Neural cell (in vitro differentiated cells): ENCODE data around the gene KDF1. TPM values are rescaled to one million over a fixed set of nuclear protein-coding genes. Genes with fewer than 3 reads are reported as not detected.

Experiments
- H2AFZ ChIP-seq: fragments of 200-600, 300-800 bp; sonication (generic), shearing (Covaris generic); 2 replicates; pipeline ENCODE4 v1.6.0; 2014; ENCODE audit warnings: low read depth, mild to moderate bottlenecking, antibody characterized with exemption, low read length, moderate library complexity
- H3F3A ChIP-seq: fragments of 200-600 bp; shearing (Covaris generic); 2 replicates; pipeline ENCODE4 v1.6.1; 2016; ENCODE audit warnings: mild to moderate bottlenecking, moderate library complexity, mixed read lengths, antibody characterized with exemption, low read length; ENCODE audit not compliant: insufficient read depth, poor library complexity, severe bottlenecking
- H3K27ac ChIP-seq: fragments of 200-600, 300-800 bp; sonication (generic), shearing (Covaris generic); 2 replicates; pipeline ENCODE4 v1.5.1; 2014; ENCODE audit warnings: mild to moderate bottlenecking, low read length, moderate library complexity
- H3K27me3 ChIP-seq: fragments of 300-800, 200-600 bp; sonication (generic), shearing (Covaris generic); 2 replicates; pipeline ENCODE4 v1.6.0; 2014; ENCODE audit warnings: mild to moderate bottlenecking, low read depth, low read length, moderate library complexity; ENCODE audit not compliant: insufficient read depth
- H3K36me3 ChIP-seq: fragments of 300-800, 200-600 bp; sonication (generic), shearing (Covaris generic); 2 replicates; pipeline ENCODE4 v1.5.1; 2014; ENCODE audit warnings: mild to moderate bottlenecking, antibody characterized with exemption, low read length, moderate library complexity; ENCODE audit not compliant: insufficient read depth
- H3K4me2 ChIP-seq: fragments of 300-800, 200-600 bp; sonication (generic), shearing (Covaris generic); 2 replicates; pipeline ENCODE4 v1.6.0; 2014; ENCODE audit warnings: mild to moderate bottlenecking, low read length
- H3K4me3 ChIP-seq: fragments of 300-800, 200-600 bp; sonication (generic), shearing (Covaris generic); 2 replicates; pipeline ENCODE4 v1.5.1; 2014; ENCODE audit warnings: mild to moderate bottlenecking, low read length, moderate library complexity
- H3K79me2 ChIP-seq: fragments of 200-600 bp; shearing (Covaris generic); replicated peaks from 2 replicates; pipeline ENCODE4 v1.6.0; 2014; ENCODE audit warnings: mild to moderate bottlenecking, low read length, moderate library complexity; ENCODE audit not compliant: insufficient read depth
- H3K9ac ChIP-seq: fragments of 300-800, 200-600 bp; sonication (generic), shearing (Covaris generic); 2 replicates; pipeline ENCODE4 v1.6.1; 2016; ENCODE audit warnings: mild to moderate bottlenecking, low read length, mixed read lengths
- H3K9me2 ChIP-seq: fragments of 200-600 bp; shearing (Covaris generic); 2 replicates; pipeline ENCODE4 v1.6.1; 2016; ENCODE audit warnings: mild to moderate bottlenecking, low read length, mixed read lengths; ENCODE audit not compliant: insufficient read depth
- H3K9me3 ChIP-seq: fragments of 200-600, 300-800 bp; sonication (generic), shearing (Covaris generic); 2 replicates; pipeline ENCODE4 v1.6.1; 2016; ENCODE audit warnings: mild to moderate bottlenecking, mixed run types, low read length, moderate library complexity, mixed read lengths
- H4K20me1 ChIP-seq: fragments of 200-600 bp; shearing (Covaris generic); 2 replicates; pipeline ENCODE4 v1.6.1; 2016; ENCODE audit warnings: mild to moderate bottlenecking, mixed run types; ENCODE audit not compliant: insufficient read depth
- EP300 ChIP-seq: fragments of 450-650 bp; conservative IDR thresholded peaks from 2 replicates; pipeline ENCODE4 v1.6.1; 2014; ENCODE audit warnings: antibody characterized with exemption, mild to moderate bottlenecking, moderate library complexity; ENCODE audit not compliant: poor library complexity, severe bottlenecking
- EZH2 ChIP-seq: fragments of 200-600, 300-800 bp; shearing (Covaris generic), sonication (generic); IDR thresholded peaks from 2 replicates; pipeline ENCODE4 v1.6.1; 2014; ENCODE audit warnings: antibody characterized with exemption, low read length, borderline replicate concordance, mild to moderate bottlenecking; ENCODE audit not compliant: insufficient read depth, poor library complexity, severe bottlenecking
- MXI1 ChIP-seq: fragments of 450-650 bp; conservative IDR thresholded peaks from 2 replicates; pipeline ENCODE4 v1.6.1; 2014; ENCODE audit warnings: antibody characterized with exemption, mild to moderate bottlenecking; ENCODE audit not compliant: poor library complexity, severe bottlenecking
- POLR2AphosphoS5 ChIP-seq: IDR thresholded peaks from 2 replicates; pipeline ENCODE4 v1.6.1; 2012
- RAD21 ChIP-seq: fragments of 450-650 bp; conservative IDR thresholded peaks from 2 replicates; pipeline ENCODE4 v1.6.1; 2014; ENCODE audit warnings: antibody characterized with exemption, mild to moderate bottlenecking, moderate library complexity
- SMC3 ChIP-seq: fragments of 450-650 bp; conservative IDR thresholded peaks from 2 replicates; pipeline ENCODE4 v1.6.1; 2014; ENCODE audit warnings: antibody characterized with exemption, mild to moderate bottlenecking, moderate library complexity; ENCODE audit not compliant: poor library complexity
- TAF1 ChIP-seq: IDR thresholded peaks from 2 replicates; pipeline ENCODE4 v1.6.1; 2012; ENCODE audit warnings: low read depth
- polyA plus RNA-seq: library from polyadenylated mRNA; depleted of rRNA; stranded (reverse); fragments of >200 nt; gene quantifications from 2 replicates; pipeline ENCODE4 v1.2.3, GENCODE V29; 2014
- TF ChIP-seq, protein P1 (sequence below): IDR thresholded peaks from 2 replicates; pipeline ENCODE4 v1.6.1; 2012; ENCODE audit warnings: borderline replicate concordance
- TF ChIP-seq, protein P2 (sequence below): fragments of 450-650 bp; IDR thresholded peaks from 2 replicates; pipeline ENCODE4 v1.5.1; 2014; ENCODE audit warnings: antibody characterized with exemption, mild to moderate bottlenecking, moderate library complexity; ENCODE audit not compliant: poor library complexity, severe bottlenecking

KDF1 gene
- polyA plus RNA-seq, 1 donor from 2014 or later, result not detected

GRCh38 chr1:26999440-26999987 lies 39.2 kb upstream of the KDF1 start (continued):
- TF ChIP-seq, protein P1, sequence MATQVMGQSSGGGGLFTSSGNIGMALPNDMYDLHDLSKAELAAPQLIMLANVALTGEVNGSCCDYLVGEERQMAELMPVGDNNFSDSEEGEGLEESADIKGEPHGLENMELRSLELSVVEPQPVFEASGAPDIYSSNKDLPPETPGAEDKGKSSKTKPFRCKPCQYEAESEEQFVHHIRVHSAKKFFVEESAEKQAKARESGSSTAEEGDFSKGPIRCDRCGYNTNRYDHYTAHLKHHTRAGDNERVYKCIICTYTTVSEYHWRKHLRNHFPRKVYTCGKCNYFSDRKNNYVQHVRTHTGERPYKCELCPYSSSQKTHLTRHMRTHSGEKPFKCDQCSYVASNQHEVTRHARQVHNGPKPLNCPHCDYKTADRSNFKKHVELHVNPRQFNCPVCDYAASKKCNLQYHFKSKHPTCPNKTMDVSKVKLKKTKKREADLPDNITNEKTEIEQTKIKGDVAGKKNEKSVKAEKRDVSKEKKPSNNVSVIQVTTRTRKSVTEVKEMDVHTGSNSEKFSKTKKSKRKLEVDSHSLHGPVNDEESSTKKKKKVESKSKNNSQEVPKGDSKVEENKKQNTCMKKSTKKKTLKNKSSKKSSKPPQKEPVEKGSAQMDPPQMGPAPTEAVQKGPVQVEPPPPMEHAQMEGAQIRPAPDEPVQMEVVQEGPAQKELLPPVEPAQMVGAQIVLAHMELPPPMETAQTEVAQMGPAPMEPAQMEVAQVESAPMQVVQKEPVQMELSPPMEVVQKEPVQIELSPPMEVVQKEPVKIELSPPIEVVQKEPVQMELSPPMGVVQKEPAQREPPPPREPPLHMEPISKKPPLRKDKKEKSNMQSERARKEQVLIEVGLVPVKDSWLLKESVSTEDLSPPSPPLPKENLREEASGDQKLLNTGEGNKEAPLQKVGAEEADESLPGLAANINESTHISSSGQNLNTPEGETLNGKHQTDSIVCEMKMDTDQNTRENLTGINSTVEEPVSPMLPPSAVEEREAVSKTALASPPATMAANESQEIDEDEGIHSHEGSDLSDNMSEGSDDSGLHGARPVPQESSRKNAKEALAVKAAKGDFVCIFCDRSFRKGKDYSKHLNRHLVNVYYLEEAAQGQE, result no peak

DNA sequence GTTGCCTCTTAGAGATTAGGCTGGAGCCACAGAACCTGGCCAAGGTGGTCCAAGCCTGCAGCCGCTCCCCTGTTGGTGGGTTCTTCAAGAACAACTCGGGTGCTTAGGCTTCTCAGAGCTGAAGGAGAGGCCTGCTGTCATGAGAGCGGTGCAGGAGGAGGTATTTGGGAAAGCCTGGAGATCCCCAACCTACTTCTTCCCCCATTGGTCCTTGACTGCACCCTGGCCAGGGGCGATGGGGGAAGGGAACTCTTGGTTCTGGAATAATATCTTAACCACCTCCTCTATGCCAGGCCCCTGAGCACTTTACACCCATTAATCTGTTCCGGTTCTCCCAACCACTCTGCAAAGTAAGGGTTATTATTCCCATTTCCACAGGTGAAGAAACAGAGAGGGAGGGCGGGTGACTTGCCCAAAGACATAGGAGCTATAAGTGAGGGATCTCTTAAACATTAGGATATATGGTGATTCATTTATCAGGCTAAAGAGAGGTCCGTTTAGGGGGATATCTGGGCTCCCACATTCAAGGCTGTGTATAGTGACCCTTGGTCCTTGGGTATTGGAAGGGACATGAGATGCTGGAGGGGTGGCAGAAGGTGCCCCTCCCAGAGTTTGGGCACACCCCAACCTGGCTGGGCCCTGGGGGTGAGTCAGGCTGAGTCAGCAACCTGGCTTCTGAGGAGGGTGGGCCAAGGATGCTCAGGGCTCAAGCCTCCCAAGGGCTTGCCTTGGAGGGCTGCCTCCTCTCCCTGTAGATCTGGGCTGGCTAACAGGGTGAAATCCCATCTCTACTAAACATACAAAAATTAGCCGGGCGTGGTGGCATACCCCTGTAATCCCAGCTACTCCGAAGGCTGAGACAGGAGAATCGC lies 38.4 kb upstream of the KDF1 start:
- Histone ChIP-seq H3K79me2 (no peaks in the 10 kb centered on the region), H3K36me3 (no peaks in the 10 kb centered on the region), H3K9ac (no peak overlapping the region), H3K4me3 (no peak overlapping the region), H4K20me1 (no peaks in the 10 kb centered on the region), H3K27me3 (peaks cover 17% of the 10 kb centered on the region), H2AFZ (no peak overlapping the region), H3F3A (peaks cover 4% of the 10 kb centered on the region), H3K4me2 (no peak overlapping the region), H3K27ac (no peak overlapping the region), H3K9me3 (no peaks in the 10 kb centered on the region), H3K9me2 (no peaks in the 10 kb centered on the region)
- TF ChIP-seq POLR2AphosphoS5 (no peak), EP300 (no peak), MXI1 (no peak), SMC3 (no peak), TAF1 (no peak), EZH2 (no peak), RAD21 (no peak)
- TF ChIP-seq, protein P1, result no peak
- TF ChIP-seq, protein P2, sequence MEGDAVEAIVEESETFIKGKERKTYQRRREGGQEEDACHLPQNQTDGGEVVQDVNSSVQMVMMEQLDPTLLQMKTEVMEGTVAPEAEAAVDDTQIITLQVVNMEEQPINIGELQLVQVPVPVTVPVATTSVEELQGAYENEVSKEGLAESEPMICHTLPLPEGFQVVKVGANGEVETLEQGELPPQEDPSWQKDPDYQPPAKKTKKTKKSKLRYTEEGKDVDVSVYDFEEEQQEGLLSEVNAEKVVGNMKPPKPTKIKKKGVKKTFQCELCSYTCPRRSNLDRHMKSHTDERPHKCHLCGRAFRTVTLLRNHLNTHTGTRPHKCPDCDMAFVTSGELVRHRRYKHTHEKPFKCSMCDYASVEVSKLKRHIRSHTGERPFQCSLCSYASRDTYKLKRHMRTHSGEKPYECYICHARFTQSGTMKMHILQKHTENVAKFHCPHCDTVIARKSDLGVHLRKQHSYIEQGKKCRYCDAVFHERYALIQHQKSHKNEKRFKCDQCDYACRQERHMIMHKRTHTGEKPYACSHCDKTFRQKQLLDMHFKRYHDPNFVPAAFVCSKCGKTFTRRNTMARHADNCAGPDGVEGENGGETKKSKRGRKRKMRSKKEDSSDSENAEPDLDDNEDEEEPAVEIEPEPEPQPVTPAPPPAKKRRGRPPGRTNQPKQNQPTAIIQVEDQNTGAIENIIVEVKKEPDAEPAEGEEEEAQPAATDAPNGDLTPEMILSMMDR, result no peak
